Upper lobe of left lung (tissue), 6 donors: ENCODE measurements around the gene PTGIS. TPM values are rescaled to one million over a fixed set of nuclear protein-coding genes. Genes with fewer than 3 reads are reported as not detected.
"Not testable (repeated sequence)": the region's sequence is repeated elsewhere in the genome, so short reads cannot be mapped to it uniquely, and the experiment has no call there.

Source experiments
- ATAC-seq, 2 donors: fragments of 200-7000 bp; cut with Tn5 transposase; one replicate each; pipeline ENCODE4 v1.9.1; 2022; ENCODE audit warnings: mild to moderate bottlenecking in 2 of 2, moderate library complexity in 2 of 2; ENCODE audit not compliant: low FRiP score in 2 of 2
- DNase-seq, 2 donors: peaks; one replicate each; pipeline ENCODE4 v3.0.0-alpha.2; 2019 to 2020
- H3K27ac ChIP-seq, 4 donors: fragments of 200-600 bp; sonication (generic); one replicate each; pipeline ENCODE4 v1.5.1; 2016 to 2019
- H3K27me3 ChIP-seq, 4 donors: fragments of 200-600 bp; sonication (generic); one replicate each; pipeline ENCODE4 v1.5.1; 2017 to 2019
- H3K36me3 ChIP-seq, 4 donors: fragments of 200-600 bp; sonication (generic); one replicate each; pipeline ENCODE4 v1.5.1; 2016 to 2019
- H3K4me1 ChIP-seq, 4 donors: fragments of 200-600 bp; sonication (generic); one replicate each; pipeline ENCODE4 v1.5.1; 2018 to 2019
- H3K4me3 ChIP-seq, 4 donors: fragments of 200-600 bp; sonication (generic); one replicate each; pipeline ENCODE4 v1.5.1; 2017 to 2019; ENCODE audit warnings: mild to moderate bottlenecking in 2 of 4, moderate library complexity in 1 of 4
- H3K9me3 ChIP-seq, 4 donors: fragments of 200-600 bp; sonication (generic); one replicate each; pipeline ENCODE4 v1.5.1; 2018 to 2019
- EP300 ChIP-seq, 4 donors: sonication (generic); formaldehyde crosslinking; IDR thresholded peaks; one replicate each; pipeline ENCODE4 v1.5.1; 2017; ENCODE audit warnings: antibody characterized with exemption in 4 of 4, control low read depth in 2 of 4
- POLR2A ChIP-seq, 4 donors: fragments of 450-650 bp; IDR thresholded peaks; one replicate each; pipeline ENCODE4 v1.5.1; 2016 to 2017; ENCODE audit warnings: antibody characterized with exemption in 4 of 4, mild to moderate bottlenecking in 2 of 4
- POLR2AphosphoS5 ChIP-seq, 2 donors: sonication (generic); formaldehyde crosslinking; IDR thresholded peaks; one replicate each; pipeline ENCODE4 v1.5.1; 2017; ENCODE audit warnings: antibody characterized with exemption in 2 of 2
- WGBS, 2 donors: methylation state at CpG; one replicate each; pipeline ENCODE4 v1.1.5; 2017 to 2018; 5-methylcytosine and 5-hydroxymethylcytosine counted together
- total RNA-seq, 6 donors: library from RNA; depleted of rRNA in 4 of 6; stranded (reverse); fragments of >200 nt in 4 of 6; gene quantifications; one replicate each; pipeline versions ENCODE4 v1.1.0 to v1.2.1, GENCODE V29; 2016 to 2021
- TF ChIP-seq, protein P1 (sequence below), 6 experiments: fragments of 450-650 bp in 4 of 6; fragments of 200-600 bp in 2 of 6; sonication (generic) in 2 of 6; IDR thresholded peaks; one replicate each; pipeline ENCODE4 v1.5.1; 2016 to 2019; ENCODE audit warnings: antibody characterized with exemption in 6 of 6
- donor health status: DM: no; HTN: no; CAD: no; lungs with moderate emphysema.
- donor health status: DM: no; HTN: yes; CAD: no; lungs with severe emphysema.

Gene PTGIS
- total RNA-seq, 6 donors from 2014 or later: 8.2 to 71.4 (median 18.4) TPM

- WGBS, 2 donors: 76 to 85% methylated on average over 13 of the region's 13 CpGs
- DNase-seq: no peak
These were observed 46.6 kb upstream of the PTGIS start for GRCh38 chr20:49614338-49615050.

GRCh38 chr20:49612127-49612738, 44.3 kb upstream of the PTGIS start:
- DNase-seq (no peak), ATAC-seq (no peak)
- H3K27ac ChIP-seq: peak overlapping the region in 1 of 4 donors; percentile 5
- TF ChIP-seq, protein P1, sequence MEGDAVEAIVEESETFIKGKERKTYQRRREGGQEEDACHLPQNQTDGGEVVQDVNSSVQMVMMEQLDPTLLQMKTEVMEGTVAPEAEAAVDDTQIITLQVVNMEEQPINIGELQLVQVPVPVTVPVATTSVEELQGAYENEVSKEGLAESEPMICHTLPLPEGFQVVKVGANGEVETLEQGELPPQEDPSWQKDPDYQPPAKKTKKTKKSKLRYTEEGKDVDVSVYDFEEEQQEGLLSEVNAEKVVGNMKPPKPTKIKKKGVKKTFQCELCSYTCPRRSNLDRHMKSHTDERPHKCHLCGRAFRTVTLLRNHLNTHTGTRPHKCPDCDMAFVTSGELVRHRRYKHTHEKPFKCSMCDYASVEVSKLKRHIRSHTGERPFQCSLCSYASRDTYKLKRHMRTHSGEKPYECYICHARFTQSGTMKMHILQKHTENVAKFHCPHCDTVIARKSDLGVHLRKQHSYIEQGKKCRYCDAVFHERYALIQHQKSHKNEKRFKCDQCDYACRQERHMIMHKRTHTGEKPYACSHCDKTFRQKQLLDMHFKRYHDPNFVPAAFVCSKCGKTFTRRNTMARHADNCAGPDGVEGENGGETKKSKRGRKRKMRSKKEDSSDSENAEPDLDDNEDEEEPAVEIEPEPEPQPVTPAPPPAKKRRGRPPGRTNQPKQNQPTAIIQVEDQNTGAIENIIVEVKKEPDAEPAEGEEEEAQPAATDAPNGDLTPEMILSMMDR (IDR thresholded peaks at IDR 0.05): no peak
- no peak for TF ChIP-seq POLR2AphosphoS5 (IDR thresholded peaks at IDR 0.05)
- peaks cover 11 to 18% (median 16%) of the 10 kb centered on the region in 4 donors for H3K4me1 ChIP-seq
- H3K36me3 ChIP-seq: no peaks in the 10 kb centered on the region
- H3K4me3 ChIP-seq: no peak overlapping the region
- H3K9me3 ChIP-seq: no peaks in the 10 kb centered on the region
- 77 to 83% methylated on average over 4 to 6 of the region's 6 CpGs for WGBS, 2 donors
- no peaks in the 10 kb centered on the region for H3K27me3 ChIP-seq

More at GRCh38 chr20:49614338-49615050, 46.6 kb upstream of the PTGIS start:
- Histone ChIP-seq H3K4me1 (peaks cover 8 to 13% (median 9%) of the 10 kb centered on the region in 4 donors), H3K27me3 (no peaks in the 10 kb centered on the region), H3K9me3 (no peaks in the 10 kb centered on the region), H3K27ac (no peak overlapping the region), H3K4me3 (no peak overlapping the region), H3K36me3 (no peaks in the 10 kb centered on the region)
- ATAC-seq: no peak
- no peak for TF ChIP-seq POLR2A (IDR thresholded peaks at IDR 0.05)
- TF ChIP-seq, protein P1 (IDR thresholded peaks at IDR 0.05): no peak
- TF ChIP-seq POLR2AphosphoS5 (IDR thresholded peaks at IDR 0.05): no peak
- no peak for TF ChIP-seq EP300 (IDR thresholded peaks at IDR 0.05)

DNA sequence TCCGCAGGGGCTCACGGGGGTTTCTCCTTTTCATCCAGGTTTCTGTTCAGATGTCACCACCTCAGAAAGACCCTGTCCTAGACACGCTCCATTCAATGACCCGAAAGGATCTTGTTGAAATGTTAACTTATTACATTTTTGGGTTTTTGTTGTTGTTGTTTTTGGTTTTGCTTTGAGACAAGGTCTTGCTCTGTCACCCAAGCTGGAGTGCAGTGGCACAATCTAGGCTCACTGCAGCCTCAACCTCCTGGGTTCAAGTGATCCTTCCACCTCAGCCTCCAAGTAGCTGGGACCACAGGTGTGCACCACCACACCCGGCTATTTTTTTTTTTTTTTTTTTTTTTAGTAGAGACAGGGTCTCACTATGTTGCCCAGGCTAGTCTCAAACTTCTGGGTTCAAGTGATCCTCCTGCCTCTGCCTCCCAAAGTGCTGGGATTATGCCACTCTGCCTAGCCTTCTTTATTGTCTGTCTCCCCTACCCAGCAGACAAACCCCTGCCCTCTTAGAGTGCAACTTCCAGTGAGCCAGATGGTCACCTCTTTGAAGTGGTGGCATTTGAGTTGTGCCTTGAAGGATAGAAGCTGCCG, 43.7 kb upstream of the PTGIS start:
- Histone ChIP-seq H3K27ac (peak overlapping the region in 2 of 4 donors; percentile 22 to 26), H3K4me3 (peak overlapping the region in 2 of 4 donors; percentile 13 to 29), H3K4me1 (peaks cover 11 to 18% (median 16%) of the 10 kb centered on the region in 4 donors)
- not testable (repeated sequence) for H3K9me3 ChIP-seq, H3K36me3 ChIP-seq, H3K27me3 ChIP-seq, DNase-seq, ATAC-seq
- WGBS, 2 donors: 74% methylated on average over 6 of the region's 6 CpGs

- WGBS, 2 donors: 16 to 49% methylated on average over 12 to 40 of the region's 48 CpGs
These were observed 43.0 kb upstream of the PTGIS start for GRCh38 chr20:49610691-49611538.

More at GRCh38 chr20:49610691-49611538, 43.0 kb upstream of the PTGIS start:
- Histone ChIP-seq H3K36me3 (no peaks in the 10 kb centered on the region), H3K4me3 (peak overlapping the region in 2 of 4 donors; percentile 13 to 29), H3K27ac (peak overlapping the region in 2 of 4 donors; percentile 22 to 26), H3K4me1 (peaks cover 11 to 18% (median 16%) of the 10 kb centered on the region in 4 donors), H3K27me3 (no peaks in the 10 kb centered on the region), H3K9me3 (no peaks in the 10 kb centered on the region)
- ATAC-seq: peak; percentile 91 to 93
- peak; percentile 92 to 96 for DNase-seq
- TF ChIP-seq EP300 (IDR thresholded peaks at IDR 0.05): peak in 1 of 4 donors; percentile 6
- no peak for TF ChIP-seq POLR2A (IDR thresholded peaks at IDR 0.05)
- peak in 1 of 2 donors; percentile 8 for TF ChIP-seq POLR2AphosphoS5 (IDR thresholded peaks at IDR 0.05)
- TF ChIP-seq, protein P1 (IDR thresholded peaks at IDR 0.05): peak; percentile 100
